Measurements from ENCODE around the gene GZMM.

The GZMM gene

GRCh38 chr19:566844-567243, 23.0 kb downstream of the GZMM start:
- no peak for DNase-seq (ENCODE audit: low spot score)

- DNase-seq (ENCODE audit: low spot score) = no peak
These were observed 23.5 kb downstream of the GZMM start for GRCh38 chr19:567296-567900.

- DNase-seq (ENCODE audit: low spot score) = no peak
These were observed 26.4 kb downstream of the GZMM start for GRCh38 chr19:570251-570686.

- DNase-seq (ENCODE audit: low spot score) = peak; percentile 33
These were observed 27.2 kb downstream of the GZMM start for GRCh38 chr19:570937-571565.

GRCh38 chr19:571566-571974, 27.7 kb downstream of the GZMM start:
- DNase-seq (ENCODE audit: low spot score) = peak; percentile 38

- DNase-seq (ENCODE audit: low spot score) = peak; percentile 94
These were observed 28.4 kb downstream of the GZMM start, which contains the start of gene BSG for GRCh38 chr19:572140-572742. BSG (plus strand) TSS chr19:572596; CDS start chr19:572635, 39 bp downstream.

GRCh38 chr19:572743-573518, 29.1 kb downstream of the GZMM start:
- peak; percentile 20 for DNase-seq (ENCODE audit: low spot score)

GRCh38 chr19:573519-573825, 29.6 kb downstream of the GZMM start:
- DNase-seq (ENCODE audit: low spot score) = no peak

- DNase-seq (ENCODE audit: low spot score) = no peak
These were observed 31.0 kb downstream of the GZMM start for GRCh38 chr19:574658-575526.

GRCh38 chr19:575527-576506, 32.0 kb downstream of the GZMM start:
- DNase-seq (ENCODE audit: low spot score) = peak; percentile 84

- DNase-seq (ENCODE audit: low spot score) = no peak
These were observed 33.0 kb downstream of the GZMM start for GRCh38 chr19:576768-577438.

GRCh38 chr19:577439-578392, 33.9 kb downstream of the GZMM start:
- no peak for DNase-seq (ENCODE audit: low spot score)

- no peak for DNase-seq (ENCODE audit: low spot score)
These were observed 35.4 kb downstream of the GZMM start for GRCh38 chr19:579111-579841.

GRCh38 chr19:579842-580155, 35.9 kb downstream of the GZMM start:
- no peak for DNase-seq (ENCODE audit: low spot score)

- DNase-seq (ENCODE audit: low spot score) = no peak
These were observed 36.5 kb downstream of the GZMM start for GRCh38 chr19:580274-580835.

- DNase-seq (ENCODE audit: low spot score) = no peak
These were observed 37.7 kb downstream of the GZMM start for GRCh38 chr19:581399-582111.

GRCh38 chr19:582497-583197, 38.8 kb downstream of the GZMM start:
- DNase-seq (ENCODE audit: low spot score) = no peak
